Brain microvascular endothelial cell (primary cell): ENCODE data around the gene ADGB.

Experiments used
- DNase-seq: peaks from one replicate; pipeline ENCODE4 v3.0.0-alpha.2; 2020
- H3K27ac ChIP-seq: fragments of 250-450 bp; sonication (Bioruptor Pico); 2 replicates; pipeline ENCODE4 v1.5.1; 2020; ENCODE audit warnings: mild to moderate bottlenecking, moderate library complexity
- H3K27me3 ChIP-seq: fragments of 250-450 bp; sonication (Bioruptor Pico); replicated peaks from 2 replicates; pipeline ENCODE4 v1.5.1; 2020; ENCODE audit warnings: mild to moderate bottlenecking
- H3K36me3 ChIP-seq: fragments of 250-450 bp; sonication (Bioruptor Pico); replicated peaks from 2 replicates; pipeline ENCODE4 v1.5.1; 2020; ENCODE audit warnings: mild to moderate bottlenecking
- H3K4me3 ChIP-seq: 2 replicates; pipeline ENCODE4 v1.5.1; 2011; ENCODE audit warnings: low read depth, mild to moderate bottlenecking, control low read depth, low read length, moderate library complexity
- CTCF ChIP-seq: IDR thresholded peaks from 2 replicates; pipeline ENCODE4 v1.5.1; 2011; ENCODE audit warnings: low read depth, mild to moderate bottlenecking, moderate library complexity, low read length, control low read depth, inconsistent platforms; ENCODE audit errors: missing control alignments
- in situ Hi-C: cut with HindIII; loops from 2 replicates; pipeline ENCODE4 v1.10.0; 2017; ENCODE audit warnings: low sequenced_read_pairs, low pct_ligation_motif_present

ADGB gene

GRCh38 chr6:146864885-146865284 lies 266.1 kb downstream of the ADGB start:
- Histone ChIP-seq H3K36me3 (no peaks in the 10 kb centered on the region), H3K27me3 (no peaks in the 10 kb centered on the region), H3K27ac (no peak overlapping the region), H3K4me3 (no peak overlapping the region)
- no peak for TF ChIP-seq CTCF
- in situ Hi-C loops = no loop called here
- no peak for DNase-seq
